Peyer's patch (tissue), 4 donors: ENCODE results near the gene SMURF1.

Experiments
- CTCF ChIP-seq, 6 experiments: fragments of 450-650 bp in 4 of 6; fragments of 200-600 bp in 2 of 6; sonication (generic) in 1 of 6; IDR thresholded peaks; one replicate each; pipeline ENCODE4 v1.5.1; 2017 to 2019; ENCODE audit warnings: antibody characterized with exemption in 6 of 6, mild to moderate bottlenecking in 3 of 6, moderate library complexity in 1 of 6
- POLR2A ChIP-seq, 2 donors: fragments of 450-650 bp; IDR thresholded peaks; one replicate each; pipeline ENCODE4 v1.5.1; 2017; ENCODE audit warnings: antibody characterized with exemption in 2 of 2, mild to moderate bottlenecking in 2 of 2, moderate library complexity in 2 of 2

- TF ChIP-seq CTCF (IDR thresholded peaks at IDR 0.05) (no peak), POLR2A (IDR thresholded peaks at IDR 0.05) (no peak)
Measured at GRCh38 chr7:99104631-99105030, 39.3 kb downstream of the SMURF1 start.
